Colonic mucosa (tissue), 4 donors: ENCODE measurements around the gene VPS51. TPM values are rescaled to one million over a fixed set of nuclear protein-coding genes. Genes with fewer than 3 reads are reported as not detected.

Experiments
- DNase-seq: peaks from one replicate; pipeline ENCODE4 v3.0.0-alpha.2; 2020
- H3K27ac ChIP-seq: fragments of 200-600 bp; one replicate; pipeline ENCODE4 v1.8.0; 2021
- H3K27me3 ChIP-seq: fragments of 200-600 bp; one replicate; pipeline ENCODE4 v1.8.0; 2021
- H3K36me3 ChIP-seq: fragments of 200-600 bp; one replicate; pipeline ENCODE4 v1.8.0; 2021
- H3K4me1 ChIP-seq: fragments of 200-600 bp; one replicate; pipeline ENCODE4 v1.8.0; 2021; ENCODE audit warnings: mild to moderate bottlenecking
- H3K4me3 ChIP-seq: fragments of 200-600 bp; one replicate; pipeline ENCODE4 v1.8.0; 2021
- H3K9ac ChIP-seq, 2 donors: one replicate each; pipeline ENCODE4 v1.7.0; 2013; ENCODE audit warnings: control low read depth in 2 of 2, low read depth in 2 of 2, low read length in 2 of 2
- H3K9me3 ChIP-seq: fragments of 200-600 bp; one replicate; pipeline ENCODE4 v1.8.0; 2021
- CTCF ChIP-seq: fragments of 200-600 bp; IDR thresholded peaks from one replicate; pipeline ENCODE4 v1.8.0; 2022; ENCODE audit warnings: antibody characterized with exemption, mild to moderate bottlenecking
- intact Hi-C: fragments of 100-400 bp; cut with DNase I; formaldehyde crosslinking; loops from one replicate; pipeline ENCODE4 v1.14.1; 2022
- total RNA-seq, 2 donors: library from RNA; stranded (reverse); fragmentation: NEBNext Ultra II Directional in 1 of 2; extraction: Animal tissue kit (Norgen Biotek cat#: 25700) in 1 of 2; gene quantifications; one replicate each; pipeline ENCODE4 v1.2.1, GENCODE V29; 2021
- donor health status: healthy.
- donor health status: DM: no; HTN: no; CAD: no.
- donor health status: DM: no; HTN: no; CAD: no.

Gene VPS51
- total RNA-seq, 2 donors from 2014 or later, result 147 to 159 TPM

GRCh38 chr11:65111159-65111743 is 15.2 kb downstream of the VPS51 start:
- TF ChIP-seq CTCF, result no peak
- H3K27me3 ChIP-seq, result no peaks in the 10 kb centered on the region
- no peak overlapping the region for H3K9ac ChIP-seq
- H3K36me3 ChIP-seq, result no peaks in the 10 kb centered on the region
- no peak overlapping the region for H3K4me3 ChIP-seq
- H3K27ac ChIP-seq, result no peak overlapping the region
- intact Hi-C loops, result loop anchor here (10.0 kb wide), 1 partner anchor 144 kb away; no protein-coding TSS in a partner anchor
- no peak for DNase-seq
- peaks cover 25% of the 10 kb centered on the region for H3K4me1 ChIP-seq
- H3K9me3 ChIP-seq, result no peaks in the 10 kb centered on the region

GRCh38 chr11:65111744-65112545 is 15.9 kb downstream of the VPS51 start, which contains the start of gene TM7SF2:
TM7SF2 (plus strand) TSS chr11:65111872; CDS start chr11:65112016, 144 bp downstream.
- Histone ChIP-seq H3K4me3 (peak within 1 kb of the TSS; percentile 57), H3K4me1 (peaks cover 31% of the 10 kb centered on the region), H3K27me3 (no peaks in the 10 kb centered on the region), H3K9me3 (no peaks in the 10 kb centered on the region), H3K9ac (peak within 1 kb of the TSS; percentile 81 to 83), H3K27ac (peak within 1 kb of the TSS; percentile 54), H3K36me3 (no peaks in the 10 kb centered on the region)
- peak; percentile 98 for DNase-seq
- TF ChIP-seq CTCF, result no peak
- intact Hi-C loops, result loop anchor here (10.0 kb wide), 1 partner anchor 143 kb away; no protein-coding TSS in a partner anchor

- peak; percentile 77 for DNase-seq
- H3K9me3 ChIP-seq, result no peaks in the 10 kb centered on the region
- peak overlapping the region; percentile 81 to 83 for H3K9ac ChIP-seq
- peak overlapping the region; percentile 57 for H3K4me3 ChIP-seq
- no peaks in the 10 kb centered on the region for H3K36me3 ChIP-seq
- no peaks in the 10 kb centered on the region for H3K27me3 ChIP-seq
- peak overlapping the region; percentile 44 for H3K27ac ChIP-seq
- peak; percentile 90 for TF ChIP-seq CTCF
- peaks cover 31% of the 10 kb centered on the region for H3K4me1 ChIP-seq
- intact Hi-C loops, result loop anchor here (10.0 kb wide), 1 partner anchor 142 kb away; no protein-coding TSS in a partner anchor
These were observed 16.7 kb downstream of the VPS51 start for GRCh38 chr11:65112546-65113360.

GRCh38 chr11:65113361-65113756 is 17.3 kb downstream of the VPS51 start:
- Histone ChIP-seq H3K9me3 (no peaks in the 10 kb centered on the region), H3K4me1 (peaks cover 31% of the 10 kb centered on the region), H3K9ac (peak overlapping the region; percentile 81 to 83), H3K36me3 (no peaks in the 10 kb centered on the region), H3K27me3 (no peaks in the 10 kb centered on the region), H3K27ac (peak overlapping the region; percentile 44), H3K4me3 (peak overlapping the region; percentile 57)
- TF ChIP-seq CTCF, result no peak
- no peak for DNase-seq
- intact Hi-C loops, result loop anchor here (10.0 kb wide), 1 partner anchor 141 kb away; no protein-coding TSS in a partner anchor

- no peak overlapping the region for H3K9ac ChIP-seq
- no peak for TF ChIP-seq CTCF
- H3K4me1 ChIP-seq, result peaks cover 31% of the 10 kb centered on the region
- no peak for DNase-seq
- intact Hi-C loops, result loop anchor here (10.0 kb wide), 1 partner anchor 141 kb away; no protein-coding TSS in a partner anchor
- no peaks in the 10 kb centered on the region for H3K27me3 ChIP-seq
- H3K9me3 ChIP-seq, result no peaks in the 10 kb centered on the region
- H3K27ac ChIP-seq, result no peak overlapping the region
- H3K4me3 ChIP-seq, result no peak overlapping the region
- no peaks in the 10 kb centered on the region for H3K36me3 ChIP-seq
These were observed 17.8 kb downstream of the VPS51 start for GRCh38 chr11:65113839-65114238.
